ENCODE data around the gene CRYGS.

DNA sequence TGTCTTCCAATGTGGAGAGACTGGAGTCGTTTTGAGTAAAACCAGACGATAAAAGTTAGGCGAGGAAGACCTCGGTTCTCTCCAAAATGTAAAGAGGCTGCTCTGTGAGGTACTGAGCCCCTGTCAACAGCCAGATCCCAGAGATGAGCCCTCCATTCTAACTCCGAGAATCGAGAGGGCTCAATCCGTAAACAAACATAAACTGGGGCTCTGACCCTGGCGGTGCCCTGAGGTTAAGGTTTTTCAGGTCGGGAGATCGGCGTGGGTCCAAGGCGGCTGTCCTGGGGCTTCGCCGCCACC lies 22.5 kb upstream of the CRYGS start:
- TF ChIP-seq, protein P1, sequence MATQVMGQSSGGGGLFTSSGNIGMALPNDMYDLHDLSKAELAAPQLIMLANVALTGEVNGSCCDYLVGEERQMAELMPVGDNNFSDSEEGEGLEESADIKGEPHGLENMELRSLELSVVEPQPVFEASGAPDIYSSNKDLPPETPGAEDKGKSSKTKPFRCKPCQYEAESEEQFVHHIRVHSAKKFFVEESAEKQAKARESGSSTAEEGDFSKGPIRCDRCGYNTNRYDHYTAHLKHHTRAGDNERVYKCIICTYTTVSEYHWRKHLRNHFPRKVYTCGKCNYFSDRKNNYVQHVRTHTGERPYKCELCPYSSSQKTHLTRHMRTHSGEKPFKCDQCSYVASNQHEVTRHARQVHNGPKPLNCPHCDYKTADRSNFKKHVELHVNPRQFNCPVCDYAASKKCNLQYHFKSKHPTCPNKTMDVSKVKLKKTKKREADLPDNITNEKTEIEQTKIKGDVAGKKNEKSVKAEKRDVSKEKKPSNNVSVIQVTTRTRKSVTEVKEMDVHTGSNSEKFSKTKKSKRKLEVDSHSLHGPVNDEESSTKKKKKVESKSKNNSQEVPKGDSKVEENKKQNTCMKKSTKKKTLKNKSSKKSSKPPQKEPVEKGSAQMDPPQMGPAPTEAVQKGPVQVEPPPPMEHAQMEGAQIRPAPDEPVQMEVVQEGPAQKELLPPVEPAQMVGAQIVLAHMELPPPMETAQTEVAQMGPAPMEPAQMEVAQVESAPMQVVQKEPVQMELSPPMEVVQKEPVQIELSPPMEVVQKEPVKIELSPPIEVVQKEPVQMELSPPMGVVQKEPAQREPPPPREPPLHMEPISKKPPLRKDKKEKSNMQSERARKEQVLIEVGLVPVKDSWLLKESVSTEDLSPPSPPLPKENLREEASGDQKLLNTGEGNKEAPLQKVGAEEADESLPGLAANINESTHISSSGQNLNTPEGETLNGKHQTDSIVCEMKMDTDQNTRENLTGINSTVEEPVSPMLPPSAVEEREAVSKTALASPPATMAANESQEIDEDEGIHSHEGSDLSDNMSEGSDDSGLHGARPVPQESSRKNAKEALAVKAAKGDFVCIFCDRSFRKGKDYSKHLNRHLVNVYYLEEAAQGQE (IDR thresholded peaks at IDR 0.05; ENCODE audit: insufficient read depth in 1 of 2, low read depth in 2 of 2, low read length in 2 of 2), result no peak
- TF ChIP-seq TAF1 (IDR thresholded peaks at IDR 0.05; ENCODE audit: borderline replicate concordance, insufficient read depth, low read length) (no peak), SIN3A (IDR thresholded peaks at IDR 0.05; ENCODE audit: borderline replicate concordance, insufficient read depth, low read length) (no peak), POLR2AphosphoS5 (IDR thresholded peaks at IDR 0.05; ENCODE audit: low read depth, low read length) (no peak), FOXP2 (optimal IDR thresholded peaks at IDR 0.05; ENCODE audit: borderline replicate concordance, extremely low read depth, extremely low read length, insufficient read depth) (no peak)
